ENCODE results near the gene SERGEF.
A peak's percentile ranks its signal among the peaks of the same experiment; 100 is the strongest.

Gene SERGEF

DNA sequence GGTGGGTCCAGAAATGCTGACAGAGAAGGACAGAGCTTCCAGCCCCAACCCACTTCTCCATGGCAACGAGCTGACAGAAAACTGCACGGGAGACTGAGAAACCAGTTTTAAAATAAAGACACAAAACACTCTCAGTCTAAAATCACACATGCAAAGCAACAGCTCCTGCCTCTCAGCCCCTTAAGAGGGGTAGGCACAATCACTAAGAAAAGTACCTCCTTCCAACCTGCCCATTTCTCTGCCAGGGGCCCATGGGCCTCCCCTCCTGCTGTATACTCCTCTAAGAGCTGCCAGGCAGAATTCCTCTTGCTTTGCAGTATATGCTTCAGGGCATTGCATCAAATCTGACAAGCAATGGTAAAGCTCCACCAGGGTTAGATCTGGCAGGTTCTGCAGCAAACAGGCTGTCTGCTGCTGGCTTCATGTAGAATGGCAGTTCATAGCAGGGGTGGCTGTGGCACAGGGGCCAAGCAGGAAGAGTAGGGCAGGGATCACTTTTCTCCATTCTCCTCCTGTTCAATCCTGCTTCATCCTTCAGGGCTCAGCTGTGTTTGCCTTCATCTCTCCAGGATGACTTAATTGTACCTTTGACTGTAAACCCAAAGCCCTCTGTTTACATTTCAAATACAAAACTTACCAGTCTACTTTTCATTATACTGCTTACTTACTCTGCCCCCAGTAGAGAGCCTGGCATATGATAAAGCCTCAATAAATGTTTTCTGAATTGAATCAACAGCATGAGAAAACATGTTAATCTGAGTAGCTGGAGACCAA is 200.6 kb downstream of the SERGEF start:
- no peak for ATAC-seq
- Mint-ChIP-seq H3K4me1 (no peaks in the 10 kb centered on the region), H3K27ac (no peak overlapping the region)

DNA sequence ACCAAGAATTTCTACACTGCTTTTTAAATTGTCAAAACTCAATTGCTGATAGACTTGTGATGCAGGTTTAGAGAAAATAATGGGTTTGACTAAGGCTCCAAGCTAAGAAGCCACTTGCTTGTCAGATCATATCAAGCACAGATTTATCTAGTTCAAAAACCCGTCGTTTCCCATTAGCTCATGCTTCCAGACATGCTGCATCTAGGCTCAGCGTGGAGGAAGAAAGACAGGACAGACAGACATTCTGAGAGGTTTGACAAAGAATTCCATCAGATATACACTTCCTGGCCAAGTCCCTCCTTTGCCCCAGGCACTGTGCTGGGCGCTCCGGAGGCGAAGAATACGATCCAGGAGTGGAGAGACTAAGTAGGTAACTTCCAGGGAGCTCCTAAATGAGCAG is 201.5 kb downstream of the SERGEF start:
- H3K27me3 Mint-ChIP-seq: no peaks in the 10 kb centered on the region
- peak overlapping the region in 1 of 2 donors; percentile 12 for H3K27ac Mint-ChIP-seq
- no peaks in the 10 kb centered on the region for H3K9me3 Mint-ChIP-seq
- DNase-seq (no peak), ATAC-seq (no peak)
- no peak overlapping the region for H3K4me3 Mint-ChIP-seq
- H3K4me1 Mint-ChIP-seq: no peaks in the 10 kb centered on the region

More for the DNA sequence above, 200.6 kb downstream of the SERGEF start:
- no peaks in the 10 kb centered on the region for H3K27me3 Mint-ChIP-seq
- DNase-seq: no peak
- no peaks in the 10 kb centered on the region for H3K9me3 Mint-ChIP-seq
- no peak overlapping the region for H3K4me3 Mint-ChIP-seq

- ATAC-seq: no peak
- no peak overlapping the region for H3K4me3 Mint-ChIP-seq
- no peak overlapping the region for H3K27ac Mint-ChIP-seq
- H3K4me1 Mint-ChIP-seq: no peaks in the 10 kb centered on the region
- no peak for DNase-seq
- no peaks in the 10 kb centered on the region for H3K9me3 Mint-ChIP-seq
- no peaks in the 10 kb centered on the region for H3K27me3 Mint-ChIP-seq
Measured at GRCh38 chr11:17810746-17811145, 202.1 kb downstream of the SERGEF start.

DNA sequence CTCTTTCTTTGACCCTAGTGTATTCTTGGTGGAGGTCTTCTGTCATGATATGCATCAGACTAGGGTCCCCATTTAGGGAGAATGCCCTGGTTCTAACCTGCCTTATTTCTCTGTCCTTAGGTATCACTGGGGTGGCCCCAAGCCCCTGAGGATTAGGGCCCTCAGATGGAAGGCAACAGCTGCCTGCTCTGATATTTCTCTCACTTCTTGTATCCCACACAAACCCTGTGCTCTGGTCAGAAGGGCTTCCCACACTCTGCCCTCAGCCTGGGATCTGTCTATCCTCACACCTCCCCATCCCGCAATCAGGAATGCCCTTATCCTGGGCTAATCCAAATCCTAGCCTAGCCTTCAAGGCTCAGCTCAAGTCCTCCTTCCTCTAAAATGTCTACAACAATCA is 202.8 kb downstream of the SERGEF start:
- Mint-ChIP-seq H3K4me3 (no peak overlapping the region), H3K4me1 (no peaks in the 10 kb centered on the region), H3K27ac (no peak overlapping the region), H3K27me3 (no peaks in the 10 kb centered on the region), H3K9me3 (no peaks in the 10 kb centered on the region)
- no peak for DNase-seq
- no peak for ATAC-seq

- no peak for DNase-seq
- H3K27me3 Mint-ChIP-seq: no peaks in the 10 kb centered on the region
- H3K4me1 Mint-ChIP-seq: no peaks in the 10 kb centered on the region
- no peak for ATAC-seq
- no peaks in the 10 kb centered on the region for H3K9me3 Mint-ChIP-seq
- H3K4me3 Mint-ChIP-seq: no peak overlapping the region
- H3K27ac Mint-ChIP-seq: no peak overlapping the region
Measured at GRCh38 chr11:17807034-17807433, 205.8 kb downstream of the SERGEF start.

- no peaks in the 10 kb centered on the region for H3K4me1 Mint-ChIP-seq
- no peak for ATAC-seq
- no peak overlapping the region for H3K4me3 Mint-ChIP-seq
- no peak for DNase-seq
- H3K27me3 Mint-ChIP-seq: no peaks in the 10 kb centered on the region
- H3K9me3 Mint-ChIP-seq: no peaks in the 10 kb centered on the region
- no peak overlapping the region for H3K27ac Mint-ChIP-seq
Measured at GRCh38 chr11:17805873-17806272, 207.0 kb downstream of the SERGEF start.

- DNase-seq: no peak
- no peaks in the 10 kb centered on the region for H3K27me3 Mint-ChIP-seq
- no peaks in the 10 kb centered on the region for H3K9me3 Mint-ChIP-seq
- no peak overlapping the region for H3K4me3 Mint-ChIP-seq
- H3K4me1 Mint-ChIP-seq: no peaks in the 10 kb centered on the region
- no peak for ATAC-seq
- no peak overlapping the region for H3K27ac Mint-ChIP-seq
Measured at GRCh38 chr11:17805043-17805442, 207.8 kb downstream of the SERGEF start.

DNA sequence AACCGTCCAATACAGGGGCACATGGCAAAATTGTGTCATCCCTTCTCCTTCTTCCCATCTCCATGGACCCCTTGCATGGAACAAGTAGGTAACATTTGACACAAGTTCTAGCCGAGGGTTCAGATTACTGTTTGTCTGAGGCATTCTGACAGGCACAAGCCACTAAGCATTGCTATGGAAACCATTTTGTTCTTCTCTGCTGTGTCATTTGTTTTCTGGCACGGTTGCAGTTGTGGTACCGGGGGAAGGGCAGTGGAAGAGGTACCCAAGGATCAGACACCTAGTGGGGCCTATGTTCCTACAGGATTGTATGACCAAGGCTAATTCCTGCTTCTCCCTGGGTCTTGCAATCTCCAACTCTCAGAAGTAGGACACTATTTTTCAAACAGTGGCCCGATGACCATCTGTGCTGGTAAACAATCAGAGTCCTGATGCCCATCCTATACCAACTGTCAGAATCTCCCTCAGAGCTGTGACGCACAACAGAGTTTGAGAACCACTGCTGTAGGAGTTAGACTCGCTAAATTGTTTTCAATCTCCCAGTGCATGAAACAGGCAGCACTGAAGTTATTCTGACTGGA is 209.0 kb downstream of the SERGEF start:
- H3K9me3 Mint-ChIP-seq: no peaks in the 10 kb centered on the region

DNA sequence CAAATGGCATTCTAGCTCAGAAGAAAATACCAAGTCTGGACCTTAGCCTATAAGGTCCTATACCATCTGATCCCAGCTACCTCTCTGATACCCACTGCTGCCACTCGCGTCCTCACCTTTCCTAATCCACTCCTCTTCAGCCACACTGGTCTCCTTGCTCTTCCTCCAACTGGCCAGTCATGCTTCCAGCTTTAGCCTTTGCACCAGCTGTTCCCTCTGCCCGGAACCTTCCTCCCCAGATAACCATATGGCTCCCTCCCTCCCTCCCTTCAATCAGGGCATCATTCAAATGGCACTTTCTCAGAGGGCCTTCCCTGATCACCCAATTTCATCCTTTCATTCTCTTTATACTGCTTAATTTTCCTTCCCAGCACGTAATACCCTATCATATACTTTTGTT is 210.4 kb downstream of the SERGEF start:
- H3K4me1 Mint-ChIP-seq: no peaks in the 10 kb centered on the region
- H3K27me3 Mint-ChIP-seq: no peaks in the 10 kb centered on the region
- no peak for ATAC-seq
- H3K27ac Mint-ChIP-seq: peak overlapping the region in 1 of 2 donors; percentile 38
- H3K9me3 Mint-ChIP-seq: no peaks in the 10 kb centered on the region
- H3K4me3 Mint-ChIP-seq: no peak overlapping the region
- no peak for DNase-seq

More for the DNA sequence above, 209.0 kb downstream of the SERGEF start:
- ATAC-seq: no peak
- H3K4me3 Mint-ChIP-seq: no peak overlapping the region
- no peak overlapping the region for H3K27ac Mint-ChIP-seq
- H3K4me1 Mint-ChIP-seq: no peaks in the 10 kb centered on the region
- no peak for DNase-seq
- no peaks in the 10 kb centered on the region for H3K27me3 Mint-ChIP-seq

- no peak overlapping the region for H3K4me3 Mint-ChIP-seq
- H3K9me3 Mint-ChIP-seq: no peaks in the 10 kb centered on the region
- no peak overlapping the region for H3K27ac Mint-ChIP-seq
Measured at GRCh38 chr11:17801166-17801565, 211.7 kb downstream of the SERGEF start.

DNA sequence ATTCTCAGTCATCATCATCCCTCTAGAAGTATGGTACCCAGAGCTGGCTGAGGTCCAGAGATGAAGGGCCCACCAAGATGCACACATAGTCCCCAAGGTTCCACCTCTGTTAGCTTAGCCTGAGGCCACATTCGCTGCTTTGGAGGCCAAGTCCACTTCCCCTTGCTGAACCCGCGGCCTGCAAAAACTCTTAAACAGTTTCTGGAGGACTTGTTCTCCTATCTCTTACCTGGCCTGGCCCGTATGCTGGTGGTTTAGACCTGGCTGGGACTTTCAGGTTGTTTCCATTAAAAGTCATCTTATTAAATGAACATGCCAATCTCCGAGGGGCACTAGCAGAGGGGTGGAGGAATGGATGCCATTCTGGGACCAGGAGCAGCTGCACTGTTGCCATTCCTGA is 213.7 kb downstream of the SERGEF start:
- DNase-seq: no peak
- Mint-ChIP-seq H3K4me1 (no peaks in the 10 kb centered on the region), H3K27me3 (no peaks in the 10 kb centered on the region), H3K4me3 (no peak overlapping the region), H3K27ac (peak overlapping the region; percentile 25 to 62), H3K9me3 (no peaks in the 10 kb centered on the region)
- no peak for ATAC-seq

More at GRCh38 chr11:17801166-17801565, 211.7 kb downstream of the SERGEF start:
- Mint-ChIP-seq H3K27me3 (no peaks in the 10 kb centered on the region), H3K4me1 (no peaks in the 10 kb centered on the region)
- DNase-seq: no peak
- no peak for ATAC-seq

DNA sequence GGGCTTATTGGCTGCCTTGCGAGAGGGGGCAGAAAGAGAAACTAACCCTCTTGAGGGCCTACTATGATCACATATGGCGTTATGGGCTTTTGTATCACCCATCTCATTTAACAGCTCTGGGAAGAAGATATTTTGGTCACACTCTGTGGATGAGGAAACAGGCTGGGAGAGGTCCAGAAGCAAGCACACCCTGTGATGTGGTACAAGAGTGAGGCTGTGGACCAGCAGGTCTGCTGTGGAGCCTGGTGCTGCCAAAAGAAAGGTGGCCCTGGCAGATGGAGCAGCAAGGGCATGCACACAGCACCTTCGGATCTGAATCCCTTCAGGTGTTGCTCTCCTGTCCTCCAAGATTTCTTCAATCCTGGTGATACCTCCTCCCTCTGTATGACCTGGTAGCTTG is 214.1 kb downstream of the SERGEF start:
- no peak for ATAC-seq
- H3K9me3 Mint-ChIP-seq: no peaks in the 10 kb centered on the region
- no peak overlapping the region for H3K4me3 Mint-ChIP-seq
- peak overlapping the region in 1 of 2 donors; percentile 25 for H3K27ac Mint-ChIP-seq
- no peak for DNase-seq
- no peaks in the 10 kb centered on the region for H3K27me3 Mint-ChIP-seq
- H3K4me1 Mint-ChIP-seq: no peaks in the 10 kb centered on the region

GRCh38 chr11:17798253-17798652 is 214.6 kb downstream of the SERGEF start:
- ATAC-seq (no peak), DNase-seq (no peak)
- Mint-ChIP-seq H3K4me1 (no peaks in the 10 kb centered on the region), H3K27ac (no peak overlapping the region), H3K9me3 (no peaks in the 10 kb centered on the region), H3K27me3 (no peaks in the 10 kb centered on the region), H3K4me3 (no peak overlapping the region)

- Mint-ChIP-seq H3K4me3 (no peak overlapping the region), H3K4me1 (no peaks in the 10 kb centered on the region), H3K27me3 (no peaks in the 10 kb centered on the region), H3K27ac (peak overlapping the region; percentile 52 to 55), H3K9me3 (no peaks in the 10 kb centered on the region)
- DNase-seq: no peak
- ATAC-seq: no peak
Measured at GRCh38 chr11:17796154-17796553, 216.7 kb downstream of the SERGEF start.

DNA sequence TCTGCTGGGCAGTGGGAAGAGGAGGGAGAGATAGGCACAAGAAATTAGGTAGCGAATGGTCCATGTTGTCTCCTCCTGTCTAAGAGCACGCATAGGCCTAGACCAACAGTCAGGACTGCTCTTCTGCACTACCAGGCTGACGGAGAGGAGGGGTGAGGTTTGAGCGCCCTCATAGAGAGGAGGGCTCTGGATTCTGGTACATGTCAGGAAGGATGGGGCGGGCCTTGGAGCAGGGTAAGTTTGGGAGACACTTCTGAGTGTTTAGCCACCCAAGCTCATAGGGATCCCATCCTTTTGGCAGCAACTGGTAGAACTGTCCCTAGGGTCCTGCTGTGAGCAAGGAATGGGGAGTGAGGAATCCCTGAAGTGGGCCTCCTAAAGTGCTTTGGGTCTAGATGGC is 217.9 kb downstream of the SERGEF start:
- ATAC-seq: no peak

DNA sequence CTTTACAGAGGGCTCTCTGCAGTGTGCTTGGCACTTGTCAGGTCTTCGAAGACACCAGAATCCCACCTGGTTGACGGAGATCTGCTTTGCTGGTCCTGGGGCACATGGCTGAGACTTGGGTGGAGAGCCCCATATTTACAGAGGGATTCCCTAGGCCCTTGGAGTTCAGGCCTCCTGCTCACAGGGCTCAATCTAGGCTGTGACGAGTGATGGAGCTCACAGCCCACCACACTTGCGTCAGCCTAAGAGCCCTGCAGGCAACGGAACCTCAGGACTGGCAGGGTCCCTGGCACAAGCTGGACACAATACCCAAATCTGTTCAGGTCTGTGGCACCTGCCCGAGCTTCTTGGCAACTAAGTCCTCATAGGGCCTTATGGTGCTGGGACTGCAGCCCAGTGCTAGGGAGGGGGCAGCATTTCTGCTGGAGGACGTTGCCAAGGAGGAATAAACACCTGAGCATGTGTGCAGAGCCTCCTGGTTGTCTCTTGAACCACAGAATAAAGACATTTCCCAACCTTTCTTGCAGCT is 219.1 kb downstream of the SERGEF start:
- H3K27me3 Mint-ChIP-seq: no peaks in the 10 kb centered on the region
- ATAC-seq (no peak), DNase-seq (no peak)
- no peak overlapping the region for H3K4me3 Mint-ChIP-seq
- H3K9me3 Mint-ChIP-seq: peaks cover 0 to 5% of the 10 kb centered on the region in 2 donors
- H3K4me1 Mint-ChIP-seq: no peaks in the 10 kb centered on the region
- no peak overlapping the region for H3K27ac Mint-ChIP-seq

More for the DNA sequence above, 217.9 kb downstream of the SERGEF start:
- no peak for DNase-seq
- H3K4me3 Mint-ChIP-seq: no peak overlapping the region
- no peaks in the 10 kb centered on the region for H3K4me1 Mint-ChIP-seq
- H3K27me3 Mint-ChIP-seq: no peaks in the 10 kb centered on the region
- no peaks in the 10 kb centered on the region for H3K9me3 Mint-ChIP-seq
- peak overlapping the region in 1 of 2 donors; percentile 40 for H3K27ac Mint-ChIP-seq

Data from stimulated activated naive CD8-positive, alpha-beta T cell treated with anti-CD3 and anti-CD28 coated beads, Interleukin-15, amount 100 ng/mL, for 72 hours (primary cell).